H9 (cell line): Measurements from ENCODE around the gene PTPRR. TPM values are rescaled to one million over a fixed set of nuclear protein-coding genes. Genes with fewer than 3 reads are reported as not detected.

Experiments
- DNase-seq: peaks from one replicate; pipeline ENCODE4 v3.0.0-alpha.2; 2017
- H2AFZ ChIP-seq: one replicate; pipeline ENCODE4 v1.6.1; 2013; ENCODE audit warnings: mild to moderate bottlenecking, low read length, control low read depth, moderate library complexity
- H2AK5ac ChIP-seq: 2 replicates; pipeline ENCODE4 v1.6.1; 2013; ENCODE audit warnings: low read length, control low read depth, mixed read lengths; ENCODE audit not compliant: insufficient read length
- H2BK120ac ChIP-seq: one replicate; pipeline ENCODE4 v1.6.1; 2013; ENCODE audit warnings: low read depth, mild to moderate bottlenecking, low read length, control low read depth, inconsistent platforms; ENCODE audit not compliant: poor library complexity, severe bottlenecking
- H2BK12ac ChIP-seq: 2 replicates; pipeline ENCODE4 v1.6.1; 2013; ENCODE audit warnings: low read length, control low read depth, mixed read lengths, low read depth; ENCODE audit not compliant: insufficient read length
- H2BK15ac ChIP-seq: 2 replicates; pipeline ENCODE4 v1.6.1; 2013; ENCODE audit warnings: low read depth, low read length, control low read depth
- H2BK20ac ChIP-seq: one replicate; pipeline ENCODE4 v1.6.1; 2013; ENCODE audit warnings: low read depth, mild to moderate bottlenecking, low read length, control low read depth, inconsistent platforms; ENCODE audit not compliant: poor library complexity, severe bottlenecking
- H2BK5ac ChIP-seq: 2 replicates; pipeline ENCODE4 v1.6.1; 2013; ENCODE audit warnings: low read length, control low read depth, mixed read lengths; ENCODE audit not compliant: insufficient read length
- H3K14ac ChIP-seq: 2 replicates; pipeline ENCODE4 v1.6.1; 2013; ENCODE audit warnings: low read length, control low read depth; ENCODE audit not compliant: insufficient read depth
- H3K18ac ChIP-seq: 2 replicates; pipeline ENCODE4 v1.6.1; 2013; ENCODE audit warnings: low read depth, mild to moderate bottlenecking, mixed read lengths, low read length, control low read depth; ENCODE audit not compliant: insufficient read length
- H3K23ac ChIP-seq: 2 replicates; pipeline ENCODE4 v1.6.1; 2013; ENCODE audit warnings: low read length, control low read depth, mixed read lengths, low read depth; ENCODE audit not compliant: insufficient read length
- H3K23me2 ChIP-seq: 2 replicates; pipeline ENCODE4 v1.6.1; 2013; ENCODE audit warnings: low read depth, mild to moderate bottlenecking, mixed read lengths, low read length, control low read depth; ENCODE audit not compliant: insufficient read length, poor library complexity, severe bottlenecking
- H3K27ac ChIP-seq: 2 replicates; pipeline ENCODE4 v1.5.1; 2013; ENCODE audit warnings: low read length, control low read depth, mixed read lengths, low read depth; ENCODE audit not compliant: insufficient read length
- H3K27me3 ChIP-seq: 2 replicates; pipeline ENCODE4 v1.6.1; 2013; ENCODE audit warnings: low read length, control low read depth, inconsistent platforms; ENCODE audit not compliant: insufficient read depth
- H3K4ac ChIP-seq: 2 replicates; pipeline ENCODE4 v1.6.1; 2013; ENCODE audit warnings: low read depth, mild to moderate bottlenecking, control low read depth, inconsistent platforms, low read length, moderate library complexity
- H3K4me1 ChIP-seq: 2 replicates; pipeline ENCODE4 v1.6.1; 2013; ENCODE audit warnings: low read length, control low read depth, inconsistent platforms; ENCODE audit not compliant: insufficient read depth
- H3K4me2 ChIP-seq: 2 replicates; pipeline ENCODE4 v1.6.1; 2013; ENCODE audit warnings: low read length, control low read depth, mixed read lengths; ENCODE audit not compliant: insufficient read length, insufficient read depth
- H3K56ac ChIP-seq: 2 replicates; pipeline ENCODE4 v1.6.1; 2013; ENCODE audit warnings: low read depth, mild to moderate bottlenecking, mixed read lengths, low read length, control low read depth; ENCODE audit not compliant: insufficient read length
- H3K79me1 ChIP-seq: 2 replicates; pipeline ENCODE4 v1.6.1; 2013; ENCODE audit warnings: low read depth, mild to moderate bottlenecking, moderate library complexity, low read length, control low read depth, inconsistent platforms; ENCODE audit not compliant: insufficient read depth, poor library complexity, severe bottlenecking
- H3K79me2 ChIP-seq: 2 replicates; pipeline ENCODE4 v1.6.1; 2013; ENCODE audit warnings: low read length, control low read depth, inconsistent platforms; ENCODE audit not compliant: insufficient read depth
- H3K9ac ChIP-seq: 2 replicates; pipeline ENCODE4 v1.6.1; 2013; ENCODE audit warnings: low read length, control low read depth, mixed read lengths; ENCODE audit not compliant: insufficient read length; ENCODE audit errors: extremely low read depth
- H3K9me3 ChIP-seq: one replicate; pipeline ENCODE4 v1.6.1; 2013; ENCODE audit warnings: low read depth, low read length, inconsistent platforms; ENCODE audit not compliant: control insufficient read depth
- H3T11ph ChIP-seq: one replicate; pipeline ENCODE4 v1.6.1; 2013; ENCODE audit warnings: mild to moderate bottlenecking, low read length, control low read depth, inconsistent platforms
- H4K20me1 ChIP-seq: one replicate; pipeline ENCODE4 v1.6.1; 2013; ENCODE audit not compliant: control insufficient read depth, insufficient read length, insufficient read depth
- H4K5ac ChIP-seq: 2 replicates; pipeline ENCODE4 v1.6.1; 2013; ENCODE audit warnings: low read depth, mild to moderate bottlenecking, mixed read lengths, low read length, control low read depth; ENCODE audit not compliant: insufficient read length
- H4K8ac ChIP-seq: replicated peaks from 2 replicates; pipeline ENCODE4 v1.6.1; 2013; ENCODE audit warnings: low read length, control low read depth, mixed read lengths, low read depth; ENCODE audit not compliant: insufficient read length
- H4K91ac ChIP-seq: 2 replicates; pipeline ENCODE4 v1.6.1; 2013; ENCODE audit warnings: low read depth, mild to moderate bottlenecking, moderate library complexity, mixed read lengths, low read length, control low read depth; ENCODE audit not compliant: insufficient read length
- H3K27ac Mint-ChIP-seq, 3 experiments: 2 replicates in 2 of 3; 3 replicates in 1 of 3; pipeline ENCODE4 v1.8.0; 2020 to 2021; ENCODE audit warnings: mixed read lengths in 3 of 3, mild to moderate bottlenecking in 1 of 3, moderate library complexity in 1 of 3
- H3K27me3 Mint-ChIP-seq: 2 replicates; pipeline ENCODE4 v1.8.0; 2021; ENCODE audit warnings: low read depth, mild to moderate bottlenecking, moderate library complexity, mixed read lengths
- H3K36me3 Mint-ChIP-seq, 3 experiments: 2 replicates in 2 of 3; 3 replicates in 1 of 3; pipeline ENCODE4 v1.8.0; 2020 to 2021; ENCODE audit warnings: low read depth in 3 of 3, mixed read lengths in 3 of 3; ENCODE audit not compliant: insufficient read depth in 1 of 3
- H3K4me1 Mint-ChIP-seq, 2 experiments: 2 replicates each; pipeline ENCODE4 v1.8.0; 2020; ENCODE audit warnings: mixed read lengths in 2 of 2
- H3K4me3 Mint-ChIP-seq, 2 experiments: 2 replicates in 1 of 2; 3 replicates in 1 of 2; pipeline ENCODE4 v1.8.0; 2020 to 2021; ENCODE audit warnings: mild to moderate bottlenecking in 2 of 2, mixed read lengths in 2 of 2, moderate library complexity in 1 of 2
- H3K9me3 Mint-ChIP-seq, 2 experiments: 2 replicates in 1 of 2; 3 replicates in 1 of 2; pipeline ENCODE4 v1.8.0; 2020; ENCODE audit warnings: mild to moderate bottlenecking in 2 of 2, mixed read lengths in 2 of 2, moderate library complexity in 1 of 2
- WGBS: extraction: QIAGEN DNeasy Blood & Tissue Kit; methylation state at CpG from one replicate; pipeline ENCODE4 v1.1.7; 2013; ENCODE audit warnings: missing lambda C conversion rate, low lambda C conversion rate, mixed read lengths; ENCODE audit not compliant: insufficient read length; ENCODE audit errors: extremely low coverage; 5-methylcytosine and 5-hydroxymethylcytosine counted together
- total RNA-seq: library from RNA; stranded (reverse); gene quantifications from 2 replicates; pipeline ENCODE4 v1.2.1, GENCODE V29; 2021
- TF ChIP-seq, protein P1 (sequence below): fragments of 200-600 bp; sonication (generic); conservative IDR thresholded peaks from 3 replicates; pipeline ENCODE4 v1.8.0; 2021; ENCODE audit warnings: antibody characterized with exemption, mild to moderate bottlenecking

Gene PTPRR
- total RNA-seq, 1 experiment from 2014 or later, result 0.22 TPM

DNA sequence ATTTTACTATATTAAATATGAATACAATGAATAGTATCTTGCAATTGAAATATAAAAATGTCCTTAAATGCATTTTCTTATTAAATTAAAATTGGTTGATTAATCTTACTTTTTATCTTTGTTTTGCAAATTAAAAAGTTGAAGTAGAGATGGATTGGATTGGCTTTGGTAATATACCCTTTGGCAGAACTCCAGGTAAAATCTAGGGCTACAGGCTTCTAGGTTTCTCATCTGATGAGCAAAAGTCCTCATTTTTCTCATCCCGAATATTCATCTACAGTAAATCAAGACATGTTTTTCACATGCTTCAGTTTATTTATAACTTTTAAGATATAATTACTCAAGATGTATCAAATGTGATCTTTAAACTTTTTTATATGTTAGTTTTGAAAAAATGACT lies 2.2 kb downstream of the PTPRR start:
- peaks cover 31% of the 10 kb centered on the region for H3K27me3 Mint-ChIP-seq
- H3K56ac ChIP-seq, result no peak overlapping the region

More for the DNA sequence above, 2.2 kb downstream of the PTPRR start:
- Histone ChIP-seq H3K9me3 (no peaks in the 10 kb centered on the region), H2BK20ac (no peak overlapping the region), H3K27ac (no peak overlapping the region), H4K91ac (no peak overlapping the region), H4K20me1 (no peaks in the 10 kb centered on the region), H3K4me1 (peaks cover 2% of the 10 kb centered on the region; the same call in 1 of the 2 replicates), H4K8ac (no peak overlapping the region), H2BK15ac (no peak overlapping the region), H3T11ph (no peak overlapping the region), H3K27me3 (no peaks in the 10 kb centered on the region; the same call in 1 of the 2 replicates), H3K23ac (no peak overlapping the region), H2AK5ac (no peak overlapping the region), H3K79me1 (no peaks in the 10 kb centered on the region), H3K18ac (no peak overlapping the region), H4K5ac (no peak overlapping the region), H3K23me2 (peaks cover 9% of the 10 kb centered on the region), H3K79me2 (no peaks in the 10 kb centered on the region), H3K9ac (no peak overlapping the region), H3K4me2 (no peak overlapping the region), H3K14ac (no peak overlapping the region), H2BK120ac (no peak overlapping the region), H2BK12ac (no peak overlapping the region), H2BK5ac (no peak overlapping the region), H2AFZ (no peak overlapping the region), H3K4ac (no peak overlapping the region)
- Mint-ChIP-seq H3K4me1 (peaks cover 13 to 14% of the 10 kb centered on the region in 2 experiments), H3K9me3 (no peaks in the 10 kb centered on the region), H3K4me3 (no peak overlapping the region), H3K36me3 (no peaks in the 10 kb centered on the region; a peak in 1 of 7 replicates), H3K27ac (no peak overlapping the region)
- no CpG with 5 or more reads among the region's 1 CpG for WGBS
- DNase-seq, result no peak
- TF ChIP-seq, protein P1, sequence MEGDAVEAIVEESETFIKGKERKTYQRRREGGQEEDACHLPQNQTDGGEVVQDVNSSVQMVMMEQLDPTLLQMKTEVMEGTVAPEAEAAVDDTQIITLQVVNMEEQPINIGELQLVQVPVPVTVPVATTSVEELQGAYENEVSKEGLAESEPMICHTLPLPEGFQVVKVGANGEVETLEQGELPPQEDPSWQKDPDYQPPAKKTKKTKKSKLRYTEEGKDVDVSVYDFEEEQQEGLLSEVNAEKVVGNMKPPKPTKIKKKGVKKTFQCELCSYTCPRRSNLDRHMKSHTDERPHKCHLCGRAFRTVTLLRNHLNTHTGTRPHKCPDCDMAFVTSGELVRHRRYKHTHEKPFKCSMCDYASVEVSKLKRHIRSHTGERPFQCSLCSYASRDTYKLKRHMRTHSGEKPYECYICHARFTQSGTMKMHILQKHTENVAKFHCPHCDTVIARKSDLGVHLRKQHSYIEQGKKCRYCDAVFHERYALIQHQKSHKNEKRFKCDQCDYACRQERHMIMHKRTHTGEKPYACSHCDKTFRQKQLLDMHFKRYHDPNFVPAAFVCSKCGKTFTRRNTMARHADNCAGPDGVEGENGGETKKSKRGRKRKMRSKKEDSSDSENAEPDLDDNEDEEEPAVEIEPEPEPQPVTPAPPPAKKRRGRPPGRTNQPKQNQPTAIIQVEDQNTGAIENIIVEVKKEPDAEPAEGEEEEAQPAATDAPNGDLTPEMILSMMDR, result no peak
